HG03280 (cell line): Measurements from ENCODE around the gene NPY1R.

Experiments
- ATAC-seq: cut with Tn5 transposase; IDR thresholded peaks from one replicate; pipeline ENCODE4 v1.9.1; 2021; ENCODE audit warnings: mild to moderate bottlenecking, moderate library complexity; ENCODE audit not compliant: unreplicated experiment

NPY1R gene

GRCh38 chr4:163280703-163281519 lies 51.5 kb downstream of the NPY1R start:
- ATAC-seq = no peak

- ATAC-seq = no peak
Observed at GRCh38 chr4:163279713-163280112, 52.7 kb downstream of the NPY1R start.

- no peak for ATAC-seq
Observed at GRCh38 chr4:163274861-163275260, 57.5 kb downstream of the NPY1R start.
